HG03280 (cell line): ENCODE data around the gene FAM229B.
"Not testable (repeated sequence)": the region's sequence is repeated elsewhere in the genome, so short reads cannot be mapped to it uniquely, and the experiment has no call there.

Source experiments
- ATAC-seq: cut with Tn5 transposase; IDR thresholded peaks from one replicate; pipeline ENCODE4 v1.9.1; 2021; ENCODE audit warnings: mild to moderate bottlenecking, moderate library complexity; ENCODE audit not compliant: unreplicated experiment

Gene FAM229B

DNA sequence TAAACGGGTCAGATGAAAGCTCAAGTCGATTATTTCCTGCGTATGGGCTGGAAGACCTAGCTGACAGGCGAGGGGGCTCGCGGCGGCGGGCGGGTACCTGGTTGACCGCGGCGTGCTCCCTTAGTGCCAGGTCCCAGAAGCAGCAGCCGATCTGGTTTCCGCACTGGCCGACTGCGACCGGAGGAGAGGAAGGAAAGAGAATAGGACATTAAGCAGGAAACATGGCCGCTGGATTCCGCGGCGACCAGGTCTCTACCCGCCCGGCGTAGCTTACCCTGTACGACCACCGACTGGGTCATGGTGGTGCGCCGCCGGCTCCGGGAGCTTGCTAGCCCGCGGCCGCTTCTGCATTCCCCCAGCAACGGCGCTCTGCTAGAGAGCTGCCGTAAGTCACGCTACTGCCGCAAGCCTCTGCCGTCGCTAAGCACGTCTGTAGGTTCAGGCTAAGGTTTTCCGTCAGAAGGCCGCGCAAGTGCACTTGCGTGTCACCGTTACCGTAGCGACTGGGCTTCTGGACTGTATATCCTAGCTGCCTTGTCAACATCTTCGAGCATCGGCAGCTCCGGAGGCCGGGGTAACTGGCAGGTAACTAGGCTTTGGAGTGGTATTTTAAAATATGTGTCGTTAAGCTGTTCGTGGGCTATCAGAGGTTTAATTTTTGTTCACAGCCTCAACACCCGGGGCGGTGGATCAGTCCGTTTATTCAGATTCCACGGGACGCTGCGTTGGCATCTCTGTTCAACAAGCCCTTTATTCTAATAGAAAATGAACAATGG, at the start of gene FAM229B, which contains the start of gene TUBE1:
Gene FAM229B, plus strand, starts transcription at position 456 of the 776 bp plus-strand sequence. CDS start 11,693 bp downstream, outside the sequence.
Gene TUBE1, minus strand, starts transcription at position 347 of the 776 bp plus-strand sequence. Its CDS starts 48 bp downstream, at position 299.
- peak; percentile 97 for ATAC-seq

GRCh38 chr6:112037783-112038216, 49.6 kb upstream of the FAM229B start:
- no peak for ATAC-seq

DNA sequence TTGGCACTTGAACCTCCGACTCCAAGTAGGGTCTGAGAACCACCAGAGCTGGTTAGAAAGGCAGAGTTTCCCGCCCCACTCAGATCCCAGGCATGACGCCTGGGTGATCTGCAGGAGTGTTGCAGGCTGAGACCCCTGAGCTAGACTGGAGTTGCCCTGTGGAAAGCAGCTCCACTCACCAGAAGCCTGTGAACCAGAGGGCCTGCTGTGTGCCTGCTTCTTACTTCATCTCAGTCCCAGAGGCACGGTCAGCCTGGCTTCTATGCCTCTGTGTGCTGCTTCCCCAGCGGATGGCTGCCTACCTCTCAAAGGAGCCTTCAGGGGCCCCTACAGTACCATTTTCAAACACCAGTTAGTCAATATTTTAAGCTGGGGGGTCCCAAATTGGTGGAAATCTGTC, 49.1 kb upstream of the FAM229B start:
- no peak for ATAC-seq

DNA sequence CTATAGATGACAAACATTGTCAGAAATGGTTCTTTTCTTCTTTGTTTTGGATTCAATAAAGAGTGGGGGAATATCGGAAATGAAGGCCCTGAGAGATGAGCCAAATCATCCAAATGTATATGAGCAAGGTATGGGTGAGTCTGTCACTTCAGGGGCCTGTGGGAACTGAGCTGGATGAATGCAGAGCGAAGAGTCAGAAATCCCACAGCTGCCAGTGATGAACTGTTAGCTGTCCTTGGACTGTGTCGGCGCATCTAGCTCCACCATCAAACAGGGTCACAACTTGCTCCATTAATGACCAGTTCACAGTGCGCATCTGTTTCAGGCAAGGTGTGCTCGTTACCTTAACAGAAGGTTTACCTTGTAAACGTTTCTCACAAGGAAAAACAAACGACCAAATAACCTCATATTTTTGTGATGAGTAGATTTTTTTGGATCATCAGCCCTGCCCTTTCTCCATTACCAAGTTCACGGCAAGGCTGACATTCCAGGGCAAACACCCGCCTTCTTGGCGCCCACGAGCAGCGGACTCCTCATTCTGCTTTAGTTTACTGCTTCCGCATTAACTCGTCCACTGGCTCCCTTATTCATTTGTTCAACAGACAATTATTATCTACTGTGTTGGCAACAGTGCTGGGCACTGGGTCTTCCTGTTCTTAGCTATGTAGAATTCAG, 48.5 kb upstream of the FAM229B start:
- no peak for ATAC-seq

DNA sequence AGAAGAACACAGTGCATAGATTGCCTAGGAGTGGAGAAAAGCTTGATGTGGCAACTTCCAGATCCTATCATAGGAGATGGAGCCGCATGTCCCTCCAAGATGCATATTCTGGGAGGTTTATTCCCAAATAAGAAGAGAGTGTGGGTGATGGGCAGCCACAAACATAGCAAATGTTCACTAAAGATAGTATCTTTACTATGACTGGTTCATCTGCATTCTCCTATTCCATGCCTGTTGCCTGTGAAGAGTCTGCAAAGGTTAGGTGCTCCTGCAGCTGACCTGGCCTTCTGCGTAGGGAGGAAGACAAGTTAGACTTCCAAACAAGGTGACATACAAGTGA, 48.0 kb upstream of the FAM229B start:
- no peak for ATAC-seq

- no peak for ATAC-seq
These were observed 46.4 kb upstream of the FAM229B start for GRCh38 chr6:112040956-112041355.

DNA sequence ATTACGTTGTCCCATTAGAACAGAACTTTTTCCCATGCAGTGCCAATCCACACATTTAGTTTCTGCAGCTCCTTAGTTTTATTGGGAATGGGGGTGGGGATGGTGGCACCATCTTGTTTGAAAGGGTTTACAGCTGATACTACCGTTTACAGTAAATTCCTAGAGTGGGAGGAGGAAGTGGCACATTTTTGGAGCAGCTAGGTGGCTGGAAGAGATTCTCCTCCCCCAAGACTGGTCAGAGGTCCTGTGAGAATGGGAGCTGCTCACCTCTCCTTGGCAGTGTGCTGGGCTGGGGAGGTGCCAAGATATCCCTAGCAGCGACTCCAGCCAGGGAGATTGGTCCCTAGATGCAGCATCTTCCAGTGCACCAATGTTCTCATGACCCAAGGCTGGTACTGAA, 45.9 kb upstream of the FAM229B start:
- ATAC-seq, result no peak

DNA sequence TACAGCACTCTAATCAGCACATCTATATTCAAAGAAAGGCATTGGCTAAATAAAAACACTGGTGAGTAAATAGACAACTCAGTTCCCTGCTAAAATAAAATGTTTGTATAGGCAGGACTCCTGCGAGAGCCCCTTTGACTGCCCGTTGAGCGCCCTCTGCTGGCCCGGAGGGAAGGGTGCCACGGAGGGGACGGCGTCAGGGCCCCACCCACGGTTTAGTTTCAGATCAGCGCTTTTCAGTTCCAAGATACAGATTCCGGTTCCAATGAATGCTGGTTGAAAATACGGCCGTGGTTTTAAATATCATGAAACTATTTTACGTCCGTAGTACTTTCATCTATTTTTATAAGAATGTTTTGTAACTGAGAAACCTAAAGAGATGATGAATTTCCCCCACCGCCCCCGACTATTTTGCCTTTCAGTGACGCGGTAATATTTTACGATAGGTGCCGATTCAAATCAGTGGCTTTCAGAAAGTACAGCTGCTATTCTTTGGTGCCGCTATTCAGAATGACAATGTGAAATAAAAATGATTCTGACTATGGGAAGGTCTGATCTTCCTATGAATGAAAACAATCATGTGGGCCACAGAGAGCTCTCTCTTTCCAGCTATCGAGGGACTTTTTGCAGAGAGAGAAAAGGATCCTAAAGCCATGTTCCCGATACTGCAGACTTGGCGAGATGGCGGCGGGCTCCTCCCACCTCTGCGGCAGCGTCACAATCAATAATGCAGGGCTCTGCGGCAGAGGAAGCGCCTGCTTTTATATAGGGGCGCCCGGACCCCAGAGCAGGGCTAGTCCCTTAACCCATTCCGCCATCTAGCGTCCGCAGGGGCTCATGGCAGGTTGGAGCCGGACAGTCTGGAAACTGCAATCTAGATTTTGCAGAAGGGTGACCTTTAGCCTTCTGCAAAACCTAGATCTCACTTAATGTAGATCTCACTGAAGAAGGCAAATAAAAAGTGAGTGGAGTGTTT, 44.1 kb upstream of the FAM229B start:
- ATAC-seq, result peak; percentile 81

DNA sequence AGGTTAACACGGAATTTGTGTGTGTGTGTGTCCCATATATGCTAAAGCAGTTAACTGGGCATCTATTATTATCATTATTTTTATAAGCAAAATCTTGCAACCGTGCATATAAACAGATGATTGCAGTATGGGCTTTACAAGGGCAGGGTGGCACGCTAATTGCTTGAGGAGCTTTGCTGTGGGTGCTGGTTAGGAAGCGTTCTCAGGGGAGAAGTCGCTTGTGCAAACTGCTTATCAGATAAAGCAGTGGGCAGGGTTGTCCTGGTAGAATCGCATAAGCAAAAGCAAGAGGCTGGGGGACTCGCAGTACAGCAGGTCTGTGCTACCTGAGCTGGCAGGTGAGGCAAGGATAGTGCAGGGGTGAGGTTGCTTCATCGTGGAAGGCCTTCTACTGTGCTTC, 43.2 kb upstream of the FAM229B start:
- no peak for ATAC-seq

DNA sequence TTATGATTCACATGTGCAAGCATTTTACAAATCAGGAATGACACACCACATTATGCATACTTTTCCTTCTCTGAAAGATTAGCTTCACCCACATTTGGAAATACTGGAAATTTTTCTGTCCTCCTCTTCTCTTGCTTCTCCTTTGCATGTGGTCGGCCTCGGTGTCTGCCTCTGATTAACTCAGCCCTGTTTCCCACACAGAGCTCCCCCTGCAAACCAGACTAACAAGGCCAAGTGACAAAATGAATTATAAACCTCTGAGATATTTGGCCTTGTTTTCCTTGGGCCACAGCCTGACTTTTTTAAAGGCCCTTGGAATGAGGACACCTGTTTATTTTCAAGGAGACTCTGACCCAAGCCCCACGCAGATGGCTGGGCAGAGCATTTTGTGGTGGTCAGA, 42.5 kb upstream of the FAM229B start:
- ATAC-seq, result no peak

GRCh38 chr6:112047523-112047922, 39.9 kb upstream of the FAM229B start:
- not testable (repeated sequence) for ATAC-seq

- ATAC-seq, result no peak
These were observed 38.2 kb upstream of the FAM229B start for GRCh38 chr6:112049026-112049799.

GRCh38 chr6:112049996-112050395, 37.4 kb upstream of the FAM229B start:
- ATAC-seq, result no peak

DNA sequence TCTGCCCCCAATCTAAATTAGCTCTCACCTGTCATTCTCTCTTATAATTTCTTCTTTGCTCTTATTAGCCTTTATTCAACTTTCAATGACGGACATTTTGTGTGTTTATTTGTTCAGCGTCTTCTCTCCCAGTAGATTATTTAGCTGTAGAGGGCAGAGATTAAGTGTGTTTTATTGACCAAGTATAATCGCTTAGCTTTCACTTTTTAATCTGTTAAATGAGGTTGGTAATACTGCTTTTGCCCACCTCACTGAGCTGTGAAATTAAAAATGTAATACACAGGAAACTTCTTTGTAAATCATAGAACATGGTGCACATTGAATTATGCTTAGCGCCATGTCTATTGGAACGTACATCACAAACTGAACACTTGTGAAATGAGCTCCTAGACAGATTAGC, 37.0 kb upstream of the FAM229B start:
- no peak for ATAC-seq

GRCh38 chr6:112051251-112051740, 36.1 kb upstream of the FAM229B start:
- not testable (repeated sequence) for ATAC-seq

GRCh38 chr6:112054001-112054400, 33.4 kb upstream of the FAM229B start, which contains the start of gene CCN6:
Gene CCN6 (plus strand): TSS chr6:112054104. CDS start chr6:112054358, 254 bp downstream.
- no peak for ATAC-seq

DNA sequence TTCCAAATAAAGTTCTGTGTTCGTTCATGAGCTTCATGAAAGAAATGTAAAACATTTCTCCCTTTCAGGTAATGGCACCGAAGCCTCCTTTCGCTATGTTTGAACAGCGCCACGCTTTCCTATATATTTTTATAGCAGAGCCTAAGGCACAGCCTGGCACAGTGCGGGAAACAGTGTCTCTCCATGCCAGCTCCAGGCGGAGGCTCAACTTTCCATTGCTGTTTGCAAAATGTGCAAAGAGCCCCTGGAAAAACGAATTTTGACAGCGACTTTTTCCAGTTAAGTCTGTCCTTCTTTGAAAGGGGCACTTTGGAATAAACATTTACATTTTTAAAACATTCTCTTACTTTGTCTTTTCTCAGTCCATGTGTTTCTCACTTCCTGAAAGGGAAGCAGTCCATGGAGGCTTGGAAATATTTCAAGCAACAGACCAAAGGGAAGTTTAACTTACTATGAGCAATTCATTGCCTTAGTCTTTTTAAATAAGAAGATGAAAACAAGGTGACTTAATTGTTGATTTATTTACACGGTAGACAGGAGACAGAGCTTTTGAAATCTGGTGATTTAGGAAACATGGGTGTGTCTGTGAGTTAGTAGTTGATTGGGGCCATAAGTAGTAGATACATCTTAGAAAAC, 32.7 kb upstream of the FAM229B start:
- ATAC-seq, result no peak

- ATAC-seq, result no peak
These were observed 29.0 kb upstream of the FAM229B start for GRCh38 chr6:112058243-112059032.

GRCh38 chr6:112061605-112062004, 25.8 kb upstream of the FAM229B start:
- ATAC-seq, result no peak
